Memory B cell (primary cell): ENCODE measurements around the gene ADAMTS8.

Experiments
- ATAC-seq: fragments of 150-1000 bp; cut with Tn5 transposase; 2 replicates; pipeline ENCODE4 v1.10.0; 2021; ENCODE audit warnings: low read depth, mild to moderate bottlenecking, moderate library complexity
- DNase-seq, 2 donors: peaks; one replicate each; pipeline ENCODE4 v3.0.0; 2022; ENCODE audit warnings: low spot score in 2 of 2
- H3K27ac Mint-ChIP-seq: one replicate; pipeline ENCODE4 v1.8.0; 2022; ENCODE audit warnings: mild to moderate bottlenecking, moderate library complexity, mixed read lengths
- H3K27me3 Mint-ChIP-seq: one replicate; pipeline ENCODE4 v1.8.0; 2022; ENCODE audit warnings: mixed read lengths
- H3K36me3 Mint-ChIP-seq: one replicate; pipeline ENCODE4 v1.8.0; 2022; ENCODE audit warnings: mild to moderate bottlenecking, mixed read lengths
- H3K4me1 Mint-ChIP-seq: one replicate; pipeline ENCODE4 v1.8.0; 2022; ENCODE audit warnings: mixed read lengths
- H3K4me3 Mint-ChIP-seq: one replicate; pipeline ENCODE4 v1.8.0; 2022; ENCODE audit warnings: mild to moderate bottlenecking, moderate library complexity, mixed read lengths
- H3K9me3 Mint-ChIP-seq: one replicate; pipeline ENCODE4 v1.8.0; 2022; ENCODE audit warnings: mixed read lengths

Gene ADAMTS8

GRCh38 chr11:130423541-130424142 is 4.8 kb downstream of the ADAMTS8 start:
- peaks cover 33% of the 10 kb centered on the region for H3K27me3 Mint-ChIP-seq
- H3K4me1 Mint-ChIP-seq = peaks cover 6% of the 10 kb centered on the region
- no peak overlapping the region for H3K4me3 Mint-ChIP-seq

DNA sequence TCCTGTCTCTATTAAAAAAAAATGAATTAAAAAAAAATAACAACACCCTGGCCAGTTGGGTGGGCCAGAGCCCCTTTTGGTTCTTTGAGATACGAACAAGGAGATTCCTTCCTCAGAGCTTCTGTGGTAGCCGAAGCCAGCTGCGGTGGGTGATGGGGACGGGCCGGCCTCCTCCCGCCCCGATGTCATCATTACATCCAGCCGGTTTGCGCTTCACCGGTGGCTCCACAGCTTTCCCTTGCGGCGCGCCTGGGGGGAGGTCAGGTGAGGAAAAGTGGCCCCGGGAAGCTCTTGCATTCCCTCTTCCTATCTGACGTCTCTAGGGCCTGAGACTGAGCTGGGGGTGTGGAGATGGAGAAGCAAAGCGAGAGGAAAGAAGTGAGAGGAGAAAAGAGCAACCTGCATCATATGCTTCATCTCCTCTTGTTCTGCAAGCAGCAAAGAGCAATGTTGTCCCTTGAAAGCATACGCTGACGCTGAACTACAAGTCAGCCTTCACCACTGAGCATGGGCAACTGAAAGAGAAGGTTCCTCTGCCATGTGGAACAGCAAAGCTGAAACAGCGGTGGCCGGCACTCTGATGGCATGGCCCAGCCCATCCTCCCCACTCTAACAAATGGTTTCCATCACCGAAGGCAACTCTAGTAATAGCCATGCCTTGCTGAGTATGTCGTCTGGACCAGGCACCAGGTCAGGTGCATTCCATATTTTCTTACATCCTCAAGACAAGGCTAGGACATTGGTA is 6.0 kb downstream of the ADAMTS8 start:
- H3K4me1 Mint-ChIP-seq = peaks cover 4% of the 10 kb centered on the region
- ATAC-seq = no peak
- peaks cover 31% of the 10 kb centered on the region for H3K27me3 Mint-ChIP-seq
- no peaks in the 10 kb centered on the region for H3K9me3 Mint-ChIP-seq
- H3K36me3 Mint-ChIP-seq = no peaks in the 10 kb centered on the region
- no peak overlapping the region for H3K4me3 Mint-ChIP-seq
- DNase-seq = no peak
- H3K27ac Mint-ChIP-seq = no peak overlapping the region

More at GRCh38 chr11:130423541-130424142, 4.8 kb downstream of the ADAMTS8 start:
- Mint-ChIP-seq H3K36me3 (no peaks in the 10 kb centered on the region), H3K27ac (no peak overlapping the region), H3K9me3 (no peaks in the 10 kb centered on the region)
- ATAC-seq (no peak), DNase-seq (no peak)

GRCh38 chr11:130421697-130422096 is 6.7 kb downstream of the ADAMTS8 start:
- DNase-seq (no peak), ATAC-seq (no peak)
- H3K4me3 Mint-ChIP-seq = no peak overlapping the region
- no peak overlapping the region for H3K27ac Mint-ChIP-seq
- no peaks in the 10 kb centered on the region for H3K36me3 Mint-ChIP-seq
- H3K9me3 Mint-ChIP-seq = no peaks in the 10 kb centered on the region
- peaks cover 24% of the 10 kb centered on the region for H3K27me3 Mint-ChIP-seq
- no peaks in the 10 kb centered on the region for H3K4me1 Mint-ChIP-seq

DNA sequence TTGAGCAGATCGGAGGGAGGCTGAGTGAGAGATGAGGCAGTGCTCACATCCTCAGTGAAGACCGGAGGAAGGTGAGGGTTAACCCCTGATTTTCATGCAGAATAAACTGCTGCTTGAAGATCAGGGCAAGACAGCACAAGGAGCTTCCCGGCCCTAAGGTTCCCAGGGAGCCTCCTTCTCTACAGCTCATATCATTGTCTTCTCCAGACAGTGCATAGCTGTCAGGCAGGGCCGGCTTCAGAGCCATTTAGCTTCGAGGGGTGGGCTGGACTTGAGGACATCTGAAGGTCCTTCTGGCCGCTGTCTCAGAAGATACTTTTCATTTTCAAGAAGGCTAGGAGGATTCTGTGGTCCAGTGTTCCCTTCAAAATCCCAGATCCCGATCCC is 7.2 kb downstream of the ADAMTS8 start:
- Mint-ChIP-seq H3K36me3 (no peaks in the 10 kb centered on the region), H3K27ac (no peak overlapping the region), H3K4me3 (no peak overlapping the region), H3K9me3 (no peaks in the 10 kb centered on the region), H3K4me1 (no peaks in the 10 kb centered on the region), H3K27me3 (peaks cover 22% of the 10 kb centered on the region)
- ATAC-seq = no peak
- no peak for DNase-seq

DNA sequence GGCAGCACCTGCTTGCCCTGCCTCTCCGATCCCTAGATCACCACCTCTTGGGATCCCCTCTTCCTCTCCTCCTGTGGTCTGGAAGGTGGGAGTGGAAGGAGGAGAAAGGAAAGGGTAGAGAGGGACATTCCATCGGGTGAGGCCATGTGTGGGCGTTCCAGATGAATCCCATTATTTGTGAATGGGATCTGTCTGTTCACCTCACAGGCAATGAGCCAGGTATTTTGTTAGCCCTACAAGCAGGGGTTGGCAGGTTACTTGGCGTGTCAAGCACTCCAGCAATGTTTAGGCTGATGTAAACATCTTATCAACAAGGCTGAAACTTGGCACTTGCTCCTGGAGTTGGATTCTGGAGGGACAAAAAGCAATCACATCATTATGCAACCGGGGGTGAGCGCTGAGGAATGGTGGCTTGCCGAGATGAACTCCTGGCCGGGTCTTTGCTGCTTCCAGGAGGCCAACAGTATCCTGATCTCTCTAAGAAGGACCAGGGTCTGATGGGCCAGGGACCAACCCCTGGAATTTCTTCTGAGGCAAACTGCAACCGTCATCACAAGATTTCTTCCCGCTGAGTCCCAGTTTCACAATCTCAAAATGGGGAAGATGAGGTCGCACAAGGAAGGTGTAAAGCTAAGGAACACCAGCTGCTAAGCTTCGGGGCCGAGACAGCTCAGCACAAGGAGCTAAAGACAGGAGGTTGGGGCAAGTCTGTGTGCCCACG is 7.8 kb downstream of the ADAMTS8 start:
- no peak overlapping the region for H3K27ac Mint-ChIP-seq
- no peaks in the 10 kb centered on the region for H3K36me3 Mint-ChIP-seq
- no peak for DNase-seq
- H3K9me3 Mint-ChIP-seq = no peaks in the 10 kb centered on the region
- H3K4me3 Mint-ChIP-seq = no peak overlapping the region
- no peaks in the 10 kb centered on the region for H3K4me1 Mint-ChIP-seq
- H3K27me3 Mint-ChIP-seq = peaks cover 23% of the 10 kb centered on the region
- ATAC-seq = no peak

GRCh38 chr11:130418756-130419155 is 9.7 kb downstream of the ADAMTS8 start:
- H3K27ac Mint-ChIP-seq = no peak overlapping the region
- H3K36me3 Mint-ChIP-seq = no peaks in the 10 kb centered on the region
- DNase-seq (no peak), ATAC-seq (no peak)
- peaks cover 24% of the 10 kb centered on the region for H3K27me3 Mint-ChIP-seq
- no peak overlapping the region for H3K4me3 Mint-ChIP-seq
- H3K9me3 Mint-ChIP-seq = no peaks in the 10 kb centered on the region
- no peaks in the 10 kb centered on the region for H3K4me1 Mint-ChIP-seq

- Mint-ChIP-seq H3K9me3 (no peaks in the 10 kb centered on the region), H3K4me1 (no peaks in the 10 kb centered on the region), H3K27me3 (peaks cover 24% of the 10 kb centered on the region), H3K36me3 (no peaks in the 10 kb centered on the region), H3K4me3 (no peak overlapping the region), H3K27ac (no peak overlapping the region)
- ATAC-seq (no peak), DNase-seq (no peak)
Measured at GRCh38 chr11:130418210-130418609, 10.2 kb downstream of the ADAMTS8 start.

DNA sequence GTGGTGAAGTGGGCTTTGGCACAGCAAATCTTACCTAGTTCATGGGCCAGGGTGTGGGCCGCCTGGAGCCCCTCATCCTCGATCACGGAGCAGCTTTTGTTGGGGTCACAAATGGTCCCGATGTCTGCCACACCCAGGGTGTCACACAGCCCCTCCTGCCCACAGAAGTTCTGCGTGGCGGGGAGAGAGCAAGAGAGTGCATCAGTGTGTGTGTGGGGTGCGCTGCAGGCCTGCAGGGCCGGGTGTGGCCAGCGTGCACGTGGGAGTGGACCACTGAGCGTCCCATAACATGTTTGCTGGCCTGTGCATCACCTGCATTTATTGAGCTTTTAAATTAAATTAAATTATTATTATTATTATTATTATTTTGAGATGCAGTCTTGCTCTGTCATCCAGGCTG is 11.5 kb downstream of the ADAMTS8 start:
- H3K4me3 Mint-ChIP-seq = no peak overlapping the region
- H3K36me3 Mint-ChIP-seq = no peaks in the 10 kb centered on the region
- H3K4me1 Mint-ChIP-seq = no peaks in the 10 kb centered on the region
- no peaks in the 10 kb centered on the region for H3K9me3 Mint-ChIP-seq
- DNase-seq = no peak
- H3K27me3 Mint-ChIP-seq = peaks cover 21% of the 10 kb centered on the region
- H3K27ac Mint-ChIP-seq = no peak overlapping the region
- no peak for ATAC-seq

DNA sequence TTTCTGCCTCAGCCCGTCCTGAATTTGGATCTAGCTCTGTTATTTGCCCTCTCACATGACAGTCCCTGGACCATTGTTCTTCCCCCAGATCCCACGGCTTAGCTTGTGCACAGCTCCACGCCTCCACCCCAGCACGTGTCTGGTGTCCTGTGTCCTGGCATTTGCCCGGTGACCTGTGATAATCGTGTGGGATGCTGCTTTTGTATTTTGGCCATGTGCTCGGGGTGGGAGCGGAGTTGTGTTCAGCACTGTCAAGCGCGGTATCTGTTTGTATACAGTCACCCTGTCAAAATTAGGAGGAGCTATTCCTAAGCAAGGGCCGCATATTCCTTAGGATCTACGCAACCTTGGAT is 11.9 kb downstream of the ADAMTS8 start:
- Mint-ChIP-seq H3K36me3 (no peaks in the 10 kb centered on the region), H3K27me3 (peaks cover 21% of the 10 kb centered on the region), H3K9me3 (no peaks in the 10 kb centered on the region), H3K27ac (no peak overlapping the region), H3K4me3 (no peak overlapping the region), H3K4me1 (no peaks in the 10 kb centered on the region)
- DNase-seq (no peak), ATAC-seq (no peak)

DNA sequence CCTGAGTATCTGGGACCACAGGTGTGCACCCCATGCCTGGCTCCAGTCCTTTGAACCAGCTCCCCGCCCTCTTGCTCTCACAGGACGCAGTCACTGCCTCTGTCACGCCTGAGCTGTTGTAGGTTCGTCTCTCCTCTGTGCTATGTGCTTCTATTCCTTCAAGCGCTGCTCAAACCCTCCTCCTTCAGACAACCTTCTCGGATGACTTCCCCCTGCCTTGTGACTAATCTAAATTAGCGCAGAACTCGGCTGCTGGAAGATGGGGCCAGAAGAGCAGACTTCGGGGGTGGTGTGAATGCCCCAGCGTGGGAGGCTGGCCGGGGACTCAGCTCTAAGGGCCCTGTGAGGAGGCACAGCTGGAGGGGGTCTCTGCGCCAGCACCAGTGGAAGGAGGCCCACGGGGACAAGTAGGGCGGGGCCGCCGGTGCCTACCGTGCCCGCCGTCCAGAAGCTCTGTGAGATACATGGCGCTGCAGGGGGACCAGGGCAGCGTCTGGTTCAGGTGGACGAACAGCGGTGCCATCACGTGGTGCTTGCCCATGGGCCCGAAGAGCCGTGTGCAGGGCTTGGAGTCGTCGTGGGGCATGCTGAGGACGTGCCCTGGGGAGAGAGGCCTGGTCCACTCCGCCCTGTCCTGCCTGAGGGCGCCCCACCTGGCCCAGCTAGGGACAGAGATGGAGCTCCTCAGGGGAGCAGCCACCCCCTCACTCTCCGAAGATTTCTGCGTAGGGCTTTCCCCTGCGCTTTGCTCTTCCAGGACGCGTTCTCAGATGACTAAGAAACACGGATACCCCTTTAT is 12.5 kb downstream of the ADAMTS8 start:
- H3K36me3 Mint-ChIP-seq = no peaks in the 10 kb centered on the region
- no peaks in the 10 kb centered on the region for H3K4me1 Mint-ChIP-seq
- no peak overlapping the region for H3K4me3 Mint-ChIP-seq
- H3K9me3 Mint-ChIP-seq = no peaks in the 10 kb centered on the region
- peaks cover 19% of the 10 kb centered on the region for H3K27me3 Mint-ChIP-seq
- H3K27ac Mint-ChIP-seq = no peak overlapping the region
- DNase-seq = no peak
- ATAC-seq = no peak

GRCh38 chr11:130414107-130415080 is 14.0 kb downstream of the ADAMTS8 start:
- Mint-ChIP-seq H3K27me3 (peaks cover 20% of the 10 kb centered on the region), H3K9me3 (no peaks in the 10 kb centered on the region), H3K27ac (no peak overlapping the region), H3K4me1 (no peaks in the 10 kb centered on the region), H3K4me3 (no peak overlapping the region), H3K36me3 (no peaks in the 10 kb centered on the region)
- ATAC-seq (no peak), DNase-seq (no peak)

- H3K4me1 Mint-ChIP-seq = no peaks in the 10 kb centered on the region
- ATAC-seq = no peak
- H3K4me3 Mint-ChIP-seq = no peak overlapping the region
- no peak overlapping the region for H3K27ac Mint-ChIP-seq
- no peaks in the 10 kb centered on the region for H3K9me3 Mint-ChIP-seq
- no peaks in the 10 kb centered on the region for H3K36me3 Mint-ChIP-seq
- no peak for DNase-seq
- peaks cover 23% of the 10 kb centered on the region for H3K27me3 Mint-ChIP-seq
Measured at GRCh38 chr11:130413405-130414106, 14.9 kb downstream of the ADAMTS8 start.

DNA sequence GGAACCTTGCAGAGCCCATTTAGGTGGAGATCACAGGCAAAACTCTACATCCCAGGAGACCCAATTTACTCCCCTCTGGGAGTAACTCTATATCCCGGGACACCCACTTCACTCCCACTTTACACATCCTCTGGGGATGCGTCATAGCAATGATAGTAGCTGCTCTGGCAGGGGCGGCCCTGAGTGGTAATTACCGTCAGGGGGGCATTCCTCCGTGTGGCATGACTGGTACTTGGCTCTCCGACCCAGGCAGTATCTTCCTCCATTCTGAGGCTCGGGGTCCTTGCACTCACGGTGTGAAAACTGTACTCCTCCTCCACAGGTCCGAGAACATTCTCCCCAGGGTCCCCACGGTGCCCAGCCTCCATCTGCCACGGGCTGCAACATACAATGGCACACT is 17.2 kb downstream of the ADAMTS8 start:
- H3K27ac Mint-ChIP-seq = no peak overlapping the region
- H3K4me3 Mint-ChIP-seq = no peak overlapping the region
- H3K4me1 Mint-ChIP-seq = no peaks in the 10 kb centered on the region
- ATAC-seq (no peak), DNase-seq (no peak)
- no peaks in the 10 kb centered on the region for H3K36me3 Mint-ChIP-seq
- H3K27me3 Mint-ChIP-seq = peaks cover 20% of the 10 kb centered on the region
- no peaks in the 10 kb centered on the region for H3K9me3 Mint-ChIP-seq
